H1 (cell line): ENCODE measurements around the gene EML5. TPM values are rescaled to one million over a fixed set of nuclear protein-coding genes. Genes with fewer than 3 reads are reported as not detected.

Source experiments
- NRF1 ChIP-seq: IDR thresholded peaks from 2 replicates; pipeline ENCODE4 v1.6.1; 2011; ENCODE audit warnings: mild to moderate bottlenecking, low read depth, low read length, improper control_type of control experiment
- SIN3A ChIP-seq, 2 experiments: IDR thresholded peaks in 1 of 2; conservative IDR thresholded peaks in 1 of 2; 2 replicates each; pipeline ENCODE4 v1.6.1; 2011 to 2012; ENCODE audit warnings: low read length in 2 of 2, improper control_type of control experiment in 1 of 2, low read depth in 1 of 2, mild to moderate bottlenecking in 1 of 2
- polyA plus RNA-seq, 7 experiments: library from polyadenylated mRNA; depleted of rRNA in 3 of 7; stranded (reverse) in 5 of 7; unstranded in 2 of 7; fragments of >200 nt in 5 of 7; fragments of 200-250 nt in 2 of 7; gene quantifications; 1 replicate in 5 of 7; 2 replicates in 1 of 7; 4 replicates in 1 of 7; pipeline versions ENCODE4 v1.2.1 to v1.2.3, GENCODE V29; 2011 to 2013; ENCODE audit warnings: missing spikeins in 2 of 7, mixed read lengths in 2 of 7
- total RNA-seq: library from RNA; stranded (reverse); fragmentation: NEBNext Ultra II Directional; extraction: Animal tissue kit (Norgen Biotek cat#: 25700); gene quantifications from 2 replicates; pipeline ENCODE4 v1.2.1, GENCODE V29; 2021
- TF ChIP-seq, protein P1 (sequence below): IDR thresholded peaks from 2 replicates; pipeline ENCODE4 v1.6.1; 2012; ENCODE audit warnings: low read length, inconsistent platforms

Gene EML5
- total and polyA plus RNA-seq, 2 of the 8 experiments (the other 6 are each of a cell fraction or from before 2014, with no cell fraction given) = 0.39 to 0.88 TPM

DNA sequence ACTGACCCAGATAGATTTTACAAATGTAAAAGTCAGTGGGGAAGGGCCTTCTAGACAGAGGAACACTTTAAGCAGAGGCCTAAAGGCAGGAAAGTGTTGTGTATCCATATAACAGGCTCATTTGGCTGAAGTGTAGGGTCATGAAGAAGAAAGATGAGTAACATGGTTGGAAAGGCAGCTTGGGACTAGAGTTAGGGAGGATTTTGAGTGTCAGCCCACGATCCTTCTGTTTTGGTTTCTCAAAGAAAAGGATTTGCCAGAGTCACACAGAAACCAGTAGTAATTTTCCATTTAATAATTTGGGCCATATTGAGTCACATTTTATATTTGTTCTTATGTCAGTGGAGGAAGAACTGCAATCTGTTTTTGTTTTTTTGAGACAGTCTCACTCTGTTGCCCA lies 153.5 kb downstream of the EML5 start (continued):
- TF ChIP-seq, protein P1, sequence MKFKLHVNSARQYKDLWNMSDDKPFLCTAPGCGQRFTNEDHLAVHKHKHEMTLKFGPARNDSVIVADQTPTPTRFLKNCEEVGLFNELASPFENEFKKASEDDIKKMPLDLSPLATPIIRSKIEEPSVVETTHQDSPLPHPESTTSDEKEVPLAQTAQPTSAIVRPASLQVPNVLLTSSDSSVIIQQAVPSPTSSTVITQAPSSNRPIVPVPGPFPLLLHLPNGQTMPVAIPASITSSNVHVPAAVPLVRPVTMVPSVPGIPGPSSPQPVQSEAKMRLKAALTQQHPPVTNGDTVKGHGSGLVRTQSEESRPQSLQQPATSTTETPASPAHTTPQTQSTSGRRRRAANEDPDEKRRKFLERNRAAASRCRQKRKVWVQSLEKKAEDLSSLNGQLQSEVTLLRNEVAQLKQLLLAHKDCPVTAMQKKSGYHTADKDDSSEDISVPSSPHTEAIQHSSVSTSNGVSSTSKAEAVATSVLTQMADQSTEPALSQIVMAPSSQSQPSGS = no peak
- no peak for TF ChIP-seq NRF1
- no peak for TF ChIP-seq SIN3A (conservative IDR thresholded peaks at IDR 0.05 in 1 of 2, IDR thresholded peaks at IDR 0.05 in 1 of 2; ENCODE audit: low read depth in 1 of 2, low read length in 2 of 2)
- TF ChIP-seq, all 59 proteins: peak for 0
